HepG2 (cell line): Measurements from ENCODE around the gene OPTN. TPM values are rescaled to one million over a fixed set of nuclear protein-coding genes. Genes with fewer than 3 reads are reported as not detected.

ENCODE experiments used
- ATAC-seq: fragments of 200-7000 bp; cut with Tn5 transposase; 3 replicates; pipeline ENCODE4 v1.9.1; 2020; ENCODE audit warnings: mild to moderate bottlenecking, moderate library complexity
- BruUV-seq: library from RNA; stranded (reverse); fragments of 400-500 nt; replicated peaks from 2 replicates; lab custom pipeline; 2021; lab: Mats Ljungman, UMichigan
- CTCF ChIA-PET: fragments of 300-600 bp; formaldehyde crosslinking; extraction: SDS; loops from one replicate; lab custom pipeline; 2021; ENCODE audit warnings: low total read pairs, inconsistent platforms, low intra/inter-chr PET ratio; lab: Yijun Ruan, JAX
- POLR2A ChIA-PET: fragments of 350-600 bp; sonication (Branson Sonifier 250); formaldehyde crosslinking; loops from one replicate; lab custom pipeline; 2020; ENCODE audit warnings: antibody characterized with exemption, inconsistent platforms; lab: Yijun Ruan, JAX
- DNase-seq: peaks from one replicate; pipeline ENCODE4 v3.0.0-alpha.2; 2015; ENCODE audit warnings: low spot score
- FAIRE-seq: peaks from 3 replicates; lab custom pipeline; 2011; peaks lifted over from hg19 to GRCh38; lab: Jason Lieb, UNC
- H2AFZ ChIP-seq: one replicate; pipeline ENCODE4 v1.6.1; 2011; ENCODE audit warnings: low read length, inconsistent platforms
- H3K27ac ChIP-seq: fragments of 300-600 bp; 3 replicates; pipeline ENCODE4 v1.8.0; 2011; ENCODE audit warnings: mixed run types, mild to moderate bottlenecking, mixed read lengths, low read length, inconsistent platforms; ENCODE audit not compliant: insufficient read depth; ENCODE audit errors: extremely low read length
- H3K27me3 ChIP-seq, 2 experiments: fragments of 200-600 bp in 1 of 2; 2 replicates in 1 of 2; 3 replicates in 1 of 2; pipeline versions ENCODE4 v1.6.0 to v1.8.0; 2011; ENCODE audit warnings: low read length in 2 of 2, mild to moderate bottlenecking in 2 of 2, moderate library complexity in 2 of 2, inconsistent platforms in 1 of 2; ENCODE audit not compliant: insufficient read depth in 2 of 2, control insufficient read depth in 1 of 2
- H3K36me3 ChIP-seq, 2 experiments: fragments of 200-600 bp in 1 of 2; replicated peaks in 1 of 2; 2 replicates in 1 of 2; 3 replicates in 1 of 2; pipeline versions ENCODE4 v1.5.1 to v1.8.0; 2011; ENCODE audit warnings: low read length in 2 of 2, inconsistent platforms in 1 of 2; ENCODE audit not compliant: insufficient read depth in 2 of 2, control insufficient read depth in 1 of 2
- H3K4me1 ChIP-seq: 2 replicates; pipeline ENCODE4 v1.5.1; 2012; ENCODE audit warnings: low read length, inconsistent platforms; ENCODE audit not compliant: insufficient read depth
- H3K4me2 ChIP-seq: 2 replicates; pipeline ENCODE4 v1.6.0; 2011; ENCODE audit warnings: low read depth, low read length, inconsistent platforms
- H3K4me3 ChIP-seq, 3 experiments: fragments of 200-600 bp in 1 of 3; sonication (generic), shearing (Covaris generic) in 1 of 3; replicated peaks in 1 of 3; 2 replicates each; pipeline ENCODE4 v1.5.1; 2011 to 2016; ENCODE audit warnings: low read length in 3 of 3, inconsistent platforms in 2 of 3, low read depth in 2 of 3, mild to moderate bottlenecking in 2 of 3, control low read depth in 1 of 3, mixed read lengths in 1 of 3; ENCODE audit not compliant: insufficient read depth in 1 of 3
- H3K79me2 ChIP-seq: one replicate; pipeline ENCODE4 v1.6.1; 2011; ENCODE audit warnings: low read length, inconsistent platforms; ENCODE audit not compliant: insufficient read depth
- H3K9ac ChIP-seq: 2 replicates; pipeline ENCODE4 v1.6.0; 2011; ENCODE audit warnings: mild to moderate bottlenecking, low read depth, low read length, inconsistent platforms; ENCODE audit not compliant: insufficient read depth
- H3K9me3 ChIP-seq: 2 replicates; pipeline ENCODE4 v1.5.1; 2012; ENCODE audit warnings: mild to moderate bottlenecking, low read length
- H4K20me1 ChIP-seq: 2 replicates; pipeline ENCODE4 v1.6.0; 2011; ENCODE audit warnings: inconsistent platforms, mild to moderate bottlenecking, low read length, moderate library complexity; ENCODE audit not compliant: insufficient read depth
- EHMT2 ChIP-seq: fragments of 200-600 bp; sonication (generic); IDR thresholded peaks from 2 replicates; pipeline ENCODE4 v1.7.0; 2017; ENCODE audit warnings: antibody characterized with exemption, low read depth, low read length, borderline replicate concordance
- FOSL1 ChIP-seq: sonication (generic); formaldehyde crosslinking; IDR thresholded peaks from 2 replicates; pipeline ENCODE4 v1.9.0; 2021; ENCODE audit warnings: missing genetic modification reagents, borderline replicate concordance
- JUN ChIP-seq: sonication (generic); formaldehyde crosslinking; IDR thresholded peaks from 2 replicates; pipeline ENCODE4 v1.4.0; 2020; ENCODE audit warnings: mild to moderate bottlenecking, missing genetic modification reagents
- MEIS1 ChIP-seq: sonication (generic); formaldehyde crosslinking; IDR thresholded peaks from 2 replicates; pipeline ENCODE4 v1.9.0; 2021; ENCODE audit warnings: mild to moderate bottlenecking, missing genetic modification reagents, moderate library complexity, borderline replicate concordance
- MLLT10 ChIP-seq: sonication (generic); formaldehyde crosslinking; IDR thresholded peaks from 2 replicates; pipeline ENCODE4 v1.4.0; 2020; ENCODE audit warnings: missing genetic modification reagents
- RFX3 ChIP-seq: IDR thresholded peaks from 2 replicates; pipeline ENCODE4 v1.6.1; 2016; ENCODE audit warnings: missing biosample characterization, missing genetic modification reagents
- ZNF225 ChIP-seq: sonication (generic); formaldehyde crosslinking; IDR thresholded peaks from 2 replicates; pipeline ENCODE4 v1.4.0; 2020; ENCODE audit warnings: mild to moderate bottlenecking, missing genetic modification reagents
- ZNF253 ChIP-seq: sonication (generic); formaldehyde crosslinking; IDR thresholded peaks from 2 replicates; pipeline ENCODE4 v1.8.0; 2022; ENCODE audit warnings: mild to moderate bottlenecking, missing genetic modification reagents, borderline replicate concordance
- ZNF326 ChIP-seq: sonication (generic); formaldehyde crosslinking; IDR thresholded peaks from 2 replicates; pipeline ENCODE4 v1.4.0; 2020; ENCODE audit warnings: missing genetic modification reagents, borderline replicate concordance
- ZNF788 ChIP-seq: sonication (generic); formaldehyde crosslinking; IDR thresholded peaks from 2 replicates; pipeline ENCODE4 v1.5.0; 2020; ENCODE audit warnings: mild to moderate bottlenecking, missing genetic modification reagents, borderline replicate concordance
- WGBS: methylation state at CpG from one replicate; pipeline ENCODE4 v1.1.6; 2017; ENCODE audit warnings: low lambda C conversion rate; 5-methylcytosine and 5-hydroxymethylcytosine counted together
- in situ Hi-C: cut with HindIII; loops from 2 replicates; pipeline ENCODE4 v1.10.0; 2017; ENCODE audit warnings: low pct_unique_long_range_greater_than_20kb; ENCODE audit not compliant: extremely low pct_ligation_motif_present
- intact Hi-C: fragments of 100-400 bp; cut with micrococcal nuclease; formaldehyde crosslinking; loops from one replicate; pipeline ENCODE4 v1.10.0; 2022; ENCODE audit not compliant: unreplicated experiment
- polyA plus RNA-seq, 8 experiments: library from polyadenylated mRNA; depleted of rRNA in 3 of 8; stranded (reverse) in 7 of 8; unstranded in 1 of 8; fragments of >200 nt; fragmentation: Illumina TruSeq in 4 of 8; extraction: Trizol in 4 of 8; gene quantifications; 2 replicates each; pipeline versions ENCODE4 v1.2.1 to v1.2.3, GENCODE V29; 2011 to 2016; ENCODE audit warnings: low read depth in 4 of 8, missing spikeins in 1 of 8, mixed read lengths in 1 of 8; ENCODE audit not compliant: insufficient read depth in 1 of 8
- total RNA-seq, 5 experiments: library from RNA; depleted of rRNA; stranded (reverse); fragments of >200 nt; fragmentation: Illumina TruSeq; extraction: Trizol; gene quantifications; 2 replicates each; pipeline ENCODE4 v1.2.3, GENCODE V29; 2016; ENCODE audit warnings: low read depth in 1 of 5
- TF ChIP-seq, protein P1 (sequence below): sonication (generic); formaldehyde crosslinking; IDR thresholded peaks from 2 replicates; pipeline ENCODE4 v1.5.0; 2020; ENCODE audit warnings: mild to moderate bottlenecking, missing genetic modification reagents

The OPTN gene
- total and polyA plus RNA-seq, 2 of the 13 experiments (the other 11 are each of a cell fraction or from before 2014, with no cell fraction given) = 13.4 to 46.6 TPM

DNA sequence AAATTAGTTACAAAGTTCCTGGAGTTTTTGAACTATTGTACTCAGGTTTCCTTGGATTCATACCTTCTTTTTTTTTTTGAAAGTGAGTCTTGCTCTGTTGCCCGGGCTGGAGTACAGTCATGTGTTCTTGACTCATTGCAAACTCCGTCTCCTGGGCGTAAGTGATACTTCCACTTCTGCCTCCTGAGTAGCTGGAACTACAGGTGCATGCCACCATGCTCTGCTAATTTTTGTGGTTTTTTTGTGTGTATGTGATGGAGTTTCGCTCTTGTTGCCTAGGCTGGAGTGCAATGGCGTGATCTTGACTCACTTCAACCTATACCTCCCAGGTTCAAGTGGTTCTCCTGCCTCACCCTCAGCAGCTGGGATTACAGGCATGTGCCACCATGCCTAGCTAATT lies 83.7 kb downstream of the OPTN start (continued):
- TF ChIP-seq, protein P1, sequence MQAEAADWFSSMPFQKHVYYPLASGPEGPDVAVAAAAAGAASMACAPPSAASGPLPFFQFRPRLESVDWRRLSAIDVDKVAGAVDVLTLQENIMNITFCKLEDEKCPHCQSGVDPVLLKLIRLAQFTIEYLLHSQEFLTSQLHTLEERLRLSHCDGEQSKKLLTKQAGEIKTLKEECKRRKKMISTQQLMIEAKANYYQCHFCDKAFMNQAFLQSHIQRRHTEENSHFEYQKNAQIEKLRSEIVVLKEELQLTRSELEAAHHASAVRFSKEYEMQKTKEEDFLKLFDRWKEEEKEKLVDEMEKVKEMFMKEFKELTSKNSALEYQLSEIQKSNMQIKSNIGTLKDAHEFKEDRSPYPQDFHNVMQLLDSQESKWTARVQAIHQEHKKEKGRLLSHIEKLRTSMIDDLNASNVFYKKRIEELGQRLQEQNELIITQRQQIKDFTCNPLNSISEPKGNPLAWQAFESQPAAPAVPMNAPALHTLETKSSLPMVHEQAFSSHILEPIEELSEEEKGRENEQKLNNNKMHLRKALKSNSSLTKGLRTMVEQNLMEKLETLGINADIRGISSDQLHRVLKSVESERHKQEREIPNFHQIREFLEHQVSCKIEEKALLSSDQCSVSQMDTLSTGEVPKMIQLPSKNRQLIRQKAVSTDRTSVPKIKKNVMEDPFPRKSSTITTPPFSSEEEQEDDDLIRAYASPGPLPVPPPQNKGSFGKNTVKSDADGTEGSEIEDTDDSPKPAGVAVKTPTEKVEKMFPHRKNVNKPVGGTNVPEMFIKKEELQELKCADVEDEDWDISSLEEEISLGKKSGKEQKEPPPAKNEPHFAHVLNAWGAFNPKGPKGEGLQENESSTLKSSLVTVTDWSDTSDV (CRISPR knock-in tag) = no peak
- TF ChIP-seq, all 625 proteins: peak for 0

GRCh38 chr10:13184276-13184675 lies 84.3 kb downstream of the OPTN start:
- CTCF ChIA-PET = no interaction called here
- no peaks in the 10 kb centered on the region for H3K9me3 ChIP-seq
- in situ Hi-C loops (no loop called here), intact Hi-C loops (no loop called here)
- POLR2A ChIA-PET = no interaction called here
- peaks cover 6 to 67% of the 10 kb centered on the region in 2 experiments for H3K36me3 ChIP-seq
- no peak overlapping the region for H3K4me2 ChIP-seq
- H3K4me1 ChIP-seq = no peaks in the 10 kb centered on the region
- ATAC-seq (no peak), DNase-seq (no peak), FAIRE-seq (no peak)
- H3K79me2 ChIP-seq = no peaks in the 10 kb centered on the region
- H3K27me3 ChIP-seq = no peaks in the 10 kb centered on the region
- BruUV-seq = no TSS peak
- no peak overlapping the region for H3K9ac ChIP-seq
- no peak overlapping the region for H3K4me3 ChIP-seq
- H3K27ac ChIP-seq = no peak overlapping the region
- no peaks in the 10 kb centered on the region for H4K20me1 ChIP-seq
- no peak overlapping the region for H2AFZ ChIP-seq
- TF ChIP-seq ZNF326 (CRISPR knock-in tag) (no peak), ZNF788 (CRISPR knock-in tag) (no peak), ZNF225 (CRISPR knock-in tag) (no peak), MEIS1 (no peak), JUN (CRISPR knock-in tag) (no peak), RFX3 (no peak), EHMT2 (no peak), MLLT10 (CRISPR knock-in tag) (no peak), FOSL1 (CRISPR knock-in tag) (no peak), ZNF253 (CRISPR knock-in tag) (no peak)
- 67% methylated on average over 2 of the region's 2 CpGs for WGBS
